SK-N-SH (cell line): ENCODE results near the gene EIF5B.

ENCODE experiments used
- GABPA ChIP-seq: IDR thresholded peaks from 2 replicates; pipeline ENCODE4 v1.4.0; 2012; ENCODE audit warnings: low read depth, mild to moderate bottlenecking
- RFX5 ChIP-seq: IDR thresholded peaks from 2 replicates; pipeline ENCODE4 v1.6.1; 2012; ENCODE audit warnings: mild to moderate bottlenecking, improper control_type of control experiment, low read length
- TEAD4 ChIP-seq: IDR thresholded peaks from 2 replicates; pipeline ENCODE4 v1.4.0; 2012; ENCODE audit warnings: mild to moderate bottlenecking, borderline replicate concordance; ENCODE audit not compliant: insufficient read depth
- TF ChIP-seq, protein P1 (sequence below): fragments of 200-600 bp; sonication (generic); IDR thresholded peaks from 2 replicates; pipeline ENCODE4 v1.6.1; 2017; ENCODE audit warnings: antibody characterized with exemption, mild to moderate bottlenecking, moderate library complexity
- TF ChIP-seq, protein P2 (sequence below): IDR thresholded peaks from 2 replicates; pipeline ENCODE4 v1.4.0; 2012; ENCODE audit warnings: low read depth

DNA sequence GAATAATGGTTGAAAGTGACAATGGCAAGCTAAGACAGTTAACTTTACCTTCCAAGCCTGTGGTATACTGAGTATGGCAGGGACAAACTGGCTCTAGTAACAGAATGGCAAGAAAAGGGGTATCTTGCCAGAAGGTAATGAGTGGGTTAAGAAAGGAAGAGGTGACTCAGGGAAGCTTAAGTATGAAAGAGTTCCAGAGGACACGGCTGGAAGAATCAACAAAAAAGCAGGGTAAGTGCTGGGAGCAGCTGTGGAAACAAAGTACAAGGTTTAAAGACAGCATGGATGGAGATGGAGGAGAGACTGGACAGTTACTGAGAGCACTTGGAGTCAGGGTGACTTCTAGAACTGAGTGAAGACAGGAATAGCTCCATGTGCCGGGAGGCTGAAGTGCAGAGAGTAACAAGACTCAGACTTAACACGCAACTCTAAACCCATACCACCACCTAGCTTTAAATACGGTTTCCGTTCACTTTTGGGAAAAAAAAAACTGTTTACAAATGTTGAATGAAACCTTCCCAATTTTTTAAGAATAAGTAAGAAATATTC, 83.6 kb downstream of the EIF5B start:
- TF ChIP-seq RFX5 (no peak), GABPA (no peak), TEAD4 (no peak)
- TF ChIP-seq, protein P1, sequence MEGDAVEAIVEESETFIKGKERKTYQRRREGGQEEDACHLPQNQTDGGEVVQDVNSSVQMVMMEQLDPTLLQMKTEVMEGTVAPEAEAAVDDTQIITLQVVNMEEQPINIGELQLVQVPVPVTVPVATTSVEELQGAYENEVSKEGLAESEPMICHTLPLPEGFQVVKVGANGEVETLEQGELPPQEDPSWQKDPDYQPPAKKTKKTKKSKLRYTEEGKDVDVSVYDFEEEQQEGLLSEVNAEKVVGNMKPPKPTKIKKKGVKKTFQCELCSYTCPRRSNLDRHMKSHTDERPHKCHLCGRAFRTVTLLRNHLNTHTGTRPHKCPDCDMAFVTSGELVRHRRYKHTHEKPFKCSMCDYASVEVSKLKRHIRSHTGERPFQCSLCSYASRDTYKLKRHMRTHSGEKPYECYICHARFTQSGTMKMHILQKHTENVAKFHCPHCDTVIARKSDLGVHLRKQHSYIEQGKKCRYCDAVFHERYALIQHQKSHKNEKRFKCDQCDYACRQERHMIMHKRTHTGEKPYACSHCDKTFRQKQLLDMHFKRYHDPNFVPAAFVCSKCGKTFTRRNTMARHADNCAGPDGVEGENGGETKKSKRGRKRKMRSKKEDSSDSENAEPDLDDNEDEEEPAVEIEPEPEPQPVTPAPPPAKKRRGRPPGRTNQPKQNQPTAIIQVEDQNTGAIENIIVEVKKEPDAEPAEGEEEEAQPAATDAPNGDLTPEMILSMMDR = no peak
- TF ChIP-seq, protein P2, sequence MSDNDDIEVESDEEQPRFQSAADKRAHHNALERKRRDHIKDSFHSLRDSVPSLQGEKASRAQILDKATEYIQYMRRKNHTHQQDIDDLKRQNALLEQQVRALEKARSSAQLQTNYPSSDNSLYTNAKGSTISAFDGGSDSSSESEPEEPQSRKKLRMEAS = no peak
